ENCODE measurements around the gene LMF1. TPM values are rescaled to one million over a fixed set of nuclear protein-coding genes. Genes with fewer than 3 reads are reported as not detected.
"Not testable (repeated sequence)": the region's sequence is repeated elsewhere in the genome, so short reads cannot be mapped to it uniquely, and the experiment has no call there.

Gene LMF1
- total RNA-seq, 1 donor from 2014 or later = 3.6 TPM

DNA sequence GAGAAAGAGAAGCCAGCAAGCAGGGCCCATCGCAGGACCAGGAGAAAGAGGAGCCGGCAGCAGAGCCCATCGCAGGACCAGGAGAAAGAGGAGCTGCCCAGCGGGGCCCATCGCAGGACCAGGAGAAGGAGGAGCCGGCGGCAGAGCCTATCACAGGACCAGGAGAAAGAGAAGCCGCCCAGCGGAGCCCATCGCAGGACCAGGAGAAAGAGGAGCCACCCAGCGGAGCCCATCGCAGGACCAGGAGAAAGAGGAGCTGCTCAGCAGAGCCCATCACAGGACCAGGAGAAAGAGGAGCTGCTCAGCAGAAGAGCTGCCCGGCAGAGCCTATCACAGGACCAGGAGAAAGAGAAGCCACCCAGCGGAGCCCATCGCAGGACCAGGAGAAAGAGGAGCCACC is 88.1 kb downstream of the LMF1 start:
- not testable (repeated sequence) for DNase-seq (ENCODE audit: low read depth in 2 of 2)

DNA sequence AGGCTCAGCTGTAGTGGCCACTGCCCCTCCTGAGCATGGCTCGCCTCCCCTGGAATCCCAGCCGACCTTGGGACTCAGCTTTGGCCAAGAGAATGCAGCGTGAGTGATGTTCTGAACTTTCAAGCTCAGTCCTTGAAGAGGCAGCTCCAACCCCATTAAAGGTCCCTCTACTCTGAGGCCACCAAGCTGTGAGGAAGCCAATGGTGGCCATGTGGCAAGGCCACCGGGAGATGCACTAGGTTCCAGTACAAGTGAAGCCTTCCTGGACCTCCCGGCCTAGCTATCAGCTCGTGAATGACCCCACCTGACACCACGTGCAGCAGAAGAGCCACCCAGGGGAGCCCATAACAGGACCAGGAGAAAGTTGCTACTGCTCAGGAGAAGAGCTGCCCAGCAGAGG is 88.5 kb downstream of the LMF1 start:
- no peak for DNase-seq (ENCODE audit: low read depth in 2 of 2)

DNA sequence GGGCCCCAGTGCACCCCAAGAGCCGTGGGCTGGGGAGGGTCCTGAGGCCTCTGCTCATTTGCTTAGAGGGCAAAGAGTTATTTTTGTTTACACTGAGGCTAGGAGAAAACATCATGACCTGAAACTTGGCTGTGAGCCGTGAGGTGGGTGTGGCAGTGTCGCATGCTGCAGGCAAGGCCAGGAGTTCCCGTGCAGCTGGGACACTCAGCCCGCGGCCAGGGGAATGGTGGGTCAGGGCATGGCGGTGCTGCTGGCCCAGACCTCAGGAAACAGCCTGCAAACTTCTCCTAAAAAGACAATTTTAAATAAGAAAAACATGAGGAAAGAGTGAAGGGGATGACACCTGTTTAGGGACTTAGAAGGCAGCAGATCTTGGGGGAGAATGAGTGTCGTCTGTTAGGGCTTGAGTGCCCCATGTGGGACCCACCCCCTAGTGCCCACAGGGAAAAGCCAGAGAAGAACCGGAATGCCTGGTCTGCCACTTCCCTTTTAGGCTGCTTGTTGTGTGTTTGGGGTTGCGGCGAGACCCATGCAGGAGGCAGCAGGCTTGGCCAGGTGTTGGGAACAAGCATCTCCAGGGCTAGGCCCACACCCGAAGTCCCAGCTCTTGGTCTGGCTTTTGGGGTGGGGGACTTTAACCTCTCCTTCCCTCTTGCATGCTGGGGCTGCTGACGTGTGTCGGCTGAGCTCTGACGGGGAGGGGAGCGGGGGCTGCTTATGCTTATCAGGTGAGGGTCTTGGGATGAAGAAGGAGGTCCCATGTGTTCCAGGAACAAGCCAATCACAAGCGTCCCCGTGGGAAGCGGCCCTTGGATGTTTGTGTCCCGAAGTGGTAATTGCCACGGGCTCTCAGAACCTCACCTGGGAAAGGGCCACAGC is 89.3 kb downstream of the LMF1 start:
- DNase-seq (ENCODE audit: low read depth in 2 of 2) = no peak

DNA sequence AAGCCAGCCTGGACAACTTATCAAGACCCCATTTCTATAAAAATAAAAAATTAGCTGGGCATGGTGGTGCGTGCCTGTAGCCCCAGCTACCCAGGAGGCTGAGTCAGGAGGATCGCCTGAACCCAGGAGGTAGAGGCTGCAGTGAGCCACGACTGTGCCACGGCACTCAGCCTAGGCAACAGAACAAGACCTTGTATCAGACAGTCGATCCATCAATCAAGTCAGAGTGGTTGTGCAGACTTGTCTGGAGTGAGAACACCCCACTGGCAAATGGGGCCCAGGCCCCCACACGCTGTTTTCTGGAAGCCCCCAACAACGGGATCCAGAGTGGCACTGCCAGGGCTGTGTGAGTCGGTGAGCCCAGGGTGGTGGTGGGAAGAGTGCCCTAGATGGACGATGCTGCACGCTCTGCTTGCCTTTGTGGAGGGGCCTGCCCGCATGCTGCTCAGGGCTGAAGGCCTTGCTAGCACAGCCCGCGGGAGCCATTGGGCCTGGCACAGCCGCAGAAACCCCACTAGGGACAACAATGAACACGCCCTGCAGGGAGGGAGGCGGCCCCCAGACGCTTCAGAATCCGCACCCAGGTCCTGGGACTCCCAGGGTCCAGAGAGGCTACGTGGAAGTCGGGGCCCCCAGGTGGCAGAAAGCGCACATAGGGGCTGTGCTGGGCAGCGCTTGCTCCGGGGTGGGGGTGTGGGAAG is 90.2 kb downstream of the LMF1 start:
- no peak for DNase-seq (ENCODE audit: low read depth in 2 of 2)

DNA sequence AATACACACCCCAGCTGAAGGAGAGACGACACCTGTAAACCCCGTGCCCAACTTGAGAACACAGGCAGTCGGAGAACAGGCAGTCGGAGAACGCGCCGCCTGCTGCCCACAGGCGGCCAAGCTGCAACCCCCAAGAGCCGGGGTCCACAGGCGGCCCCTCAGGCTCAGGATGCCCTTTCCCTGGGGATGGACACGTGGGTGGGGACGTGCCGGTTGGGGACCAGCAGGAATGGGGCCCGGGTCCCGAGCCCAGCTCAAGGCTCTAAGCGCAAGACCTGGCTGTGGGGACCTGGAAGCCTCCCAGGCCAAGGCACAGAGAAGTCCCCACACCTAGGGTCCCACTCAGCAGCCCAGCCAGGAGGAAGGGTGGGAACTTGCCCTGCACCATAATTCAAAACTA is 90.8 kb downstream of the LMF1 start:
- no peak for DNase-seq (ENCODE audit: low read depth in 2 of 2)

DNA sequence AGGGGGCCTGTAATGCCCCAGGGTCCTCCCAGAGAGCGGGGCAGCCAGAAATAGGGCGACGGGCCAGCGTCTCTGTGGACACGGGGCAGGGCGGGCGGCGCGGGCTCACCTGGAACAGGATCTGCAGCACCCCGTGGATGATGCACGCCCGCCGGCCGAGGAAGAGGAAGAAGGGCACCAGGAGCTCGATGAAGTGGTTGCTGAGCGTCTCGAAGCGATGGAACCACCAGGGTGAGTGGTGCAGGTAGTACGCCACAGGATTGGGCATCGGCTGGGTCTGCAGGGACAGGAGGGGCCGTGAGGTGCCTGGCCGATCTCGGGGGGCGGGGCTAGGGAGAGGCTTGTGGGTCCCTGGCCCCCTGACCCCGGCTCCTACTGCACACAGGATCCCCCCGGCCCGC is 91.3 kb downstream of the LMF1 start:
- no peak for DNase-seq (ENCODE audit: low read depth in 2 of 2)

DNA sequence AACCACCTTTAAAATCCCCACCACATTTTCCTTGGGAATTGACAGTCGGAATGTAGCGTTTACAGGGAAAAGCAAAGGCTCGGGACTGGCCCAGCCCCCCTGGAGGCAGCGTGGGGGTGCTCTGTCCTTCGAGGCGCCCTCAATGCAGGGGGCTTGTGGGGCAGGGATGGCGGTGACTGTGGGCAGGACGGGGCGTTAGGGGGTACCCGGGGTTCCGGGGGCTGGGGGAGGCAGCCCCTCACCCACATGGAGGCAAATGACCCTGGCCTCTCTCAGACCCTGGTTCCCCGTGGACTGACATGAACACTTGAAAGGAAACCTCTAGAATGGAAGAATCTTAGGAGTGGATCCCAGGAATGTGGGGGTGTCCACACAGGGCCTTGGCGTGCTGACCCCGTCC is 91.9 kb downstream of the LMF1 start:
- no peak for DNase-seq (ENCODE audit: low read depth in 2 of 2)

DNA sequence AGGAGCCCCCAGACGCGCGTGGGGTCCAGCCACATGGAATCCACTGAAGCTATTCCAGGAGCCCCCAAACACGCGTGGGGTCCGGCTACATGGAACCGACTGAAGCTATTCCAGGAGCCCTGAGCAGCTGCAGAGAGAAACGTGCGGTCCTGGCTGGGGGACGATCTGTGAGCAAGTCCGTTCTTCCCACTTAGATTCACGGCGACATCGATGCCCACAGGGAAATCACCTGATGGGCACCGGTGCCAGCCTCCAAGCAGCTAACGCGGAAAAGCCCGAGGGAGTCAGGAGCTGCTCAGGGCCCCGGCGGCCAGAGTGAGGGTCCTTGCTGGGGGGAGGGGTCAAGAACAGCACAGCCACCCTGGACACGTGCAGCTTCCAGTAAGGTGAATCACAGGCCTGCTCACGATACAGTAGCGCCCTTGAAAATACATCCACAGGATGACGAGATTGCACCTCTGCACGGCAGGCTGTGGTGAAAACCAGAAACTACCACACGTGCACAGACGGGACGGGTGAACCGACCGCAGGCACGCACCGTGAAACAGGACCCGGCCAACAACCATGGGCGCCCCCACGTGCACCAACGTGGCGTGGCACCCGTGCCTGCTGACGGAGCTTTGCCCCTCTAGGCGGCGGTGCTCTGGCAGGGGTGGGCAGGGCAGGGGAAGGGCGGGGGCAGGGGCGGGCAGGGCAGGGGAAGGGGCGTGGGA is 92.6 kb downstream of the LMF1 start:
- no peak for DNase-seq (ENCODE audit: low read depth in 2 of 2)

DNA sequence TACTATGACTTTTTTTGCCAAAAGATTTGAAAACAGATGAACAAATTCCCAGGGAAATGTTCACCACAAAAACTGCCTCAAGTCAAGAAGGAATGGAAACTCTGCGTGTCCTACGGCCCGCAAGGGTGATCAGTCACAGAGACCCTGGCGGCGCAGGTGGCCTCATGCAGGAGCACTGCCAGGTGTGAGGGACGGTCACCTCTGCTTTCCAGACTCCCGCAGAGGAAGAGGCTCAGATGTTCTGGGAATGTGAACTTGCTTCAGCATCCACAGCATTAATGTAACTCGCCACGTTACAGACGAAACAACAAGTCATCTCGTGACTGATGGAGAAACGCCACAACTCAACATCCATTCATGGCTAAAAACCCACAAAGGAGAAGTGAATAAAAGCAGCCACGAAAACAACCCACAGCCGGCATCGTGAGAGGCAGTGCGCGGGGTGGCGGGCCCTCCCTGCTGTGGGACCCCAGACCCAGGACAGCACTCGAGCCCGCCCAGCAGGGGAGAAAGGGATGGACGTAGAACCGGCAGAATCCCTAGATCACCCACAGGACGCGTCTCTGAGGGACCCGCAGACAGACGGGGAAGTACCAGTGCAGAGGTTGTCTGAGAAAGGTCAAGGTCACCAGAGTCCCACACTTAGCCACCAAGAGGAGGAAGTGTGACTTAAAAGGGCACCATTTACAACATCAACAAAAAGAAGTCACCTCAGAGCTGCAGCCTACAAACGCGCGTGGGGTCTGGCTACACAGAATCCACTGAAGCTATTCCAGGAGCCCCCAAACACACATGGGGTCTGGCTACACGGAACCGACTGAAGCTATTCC is 93.3 kb downstream of the LMF1 start:
- no peak for DNase-seq (ENCODE audit: low read depth in 2 of 2)

DNA sequence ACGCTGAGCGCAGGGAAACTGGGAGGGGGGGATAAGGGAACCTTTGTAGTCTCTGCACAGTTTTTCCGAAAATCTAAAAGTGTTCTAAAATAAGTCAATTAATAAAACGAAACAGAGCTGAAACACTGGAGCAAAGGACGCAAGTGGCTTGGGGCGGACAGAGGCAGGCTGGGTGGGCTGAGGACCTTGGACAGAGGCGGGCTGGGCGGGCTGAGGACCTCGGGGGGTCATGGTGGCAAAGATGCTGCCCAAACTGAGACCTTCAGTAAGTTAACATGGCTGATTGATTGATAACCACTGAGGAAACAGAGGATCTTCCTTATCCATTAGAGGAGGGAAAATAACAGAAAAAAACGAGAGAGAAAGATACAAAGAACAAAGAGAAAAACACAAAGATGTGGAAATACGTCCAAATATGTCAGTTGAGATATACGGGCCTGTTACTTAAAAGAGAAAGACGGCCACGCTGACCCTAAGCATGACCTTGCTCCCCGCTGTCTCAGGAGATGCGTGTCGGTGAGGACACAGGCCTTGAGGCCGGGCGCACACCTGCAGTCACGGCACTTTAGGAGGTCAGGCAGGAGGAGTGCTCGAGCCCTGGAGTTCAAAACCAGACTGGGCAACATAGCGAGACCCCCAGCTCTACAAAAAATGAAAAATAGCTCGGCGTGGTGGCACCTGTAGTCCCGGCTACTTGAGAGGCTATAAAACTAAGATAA is 94.1 kb downstream of the LMF1 start:
- DNase-seq (ENCODE audit: low read depth in 2 of 2) = no peak

DNA sequence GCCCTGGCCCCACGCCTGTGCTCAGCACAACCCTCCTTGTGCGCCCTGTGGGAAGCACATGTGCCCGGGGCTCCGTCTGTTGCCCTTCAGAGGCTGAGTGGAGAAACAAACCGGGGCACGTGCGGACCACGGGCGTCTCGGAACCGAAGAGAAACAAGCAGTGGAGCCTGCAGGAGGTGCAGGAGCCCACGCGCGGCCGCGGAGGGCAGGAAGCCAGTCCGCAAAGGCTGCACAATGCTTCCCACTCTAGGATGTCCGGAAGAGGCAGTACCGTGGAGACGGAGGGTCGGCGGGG is 94.8 kb downstream of the LMF1 start:
- no peak for DNase-seq (ENCODE audit: low read depth in 2 of 2)

DNA sequence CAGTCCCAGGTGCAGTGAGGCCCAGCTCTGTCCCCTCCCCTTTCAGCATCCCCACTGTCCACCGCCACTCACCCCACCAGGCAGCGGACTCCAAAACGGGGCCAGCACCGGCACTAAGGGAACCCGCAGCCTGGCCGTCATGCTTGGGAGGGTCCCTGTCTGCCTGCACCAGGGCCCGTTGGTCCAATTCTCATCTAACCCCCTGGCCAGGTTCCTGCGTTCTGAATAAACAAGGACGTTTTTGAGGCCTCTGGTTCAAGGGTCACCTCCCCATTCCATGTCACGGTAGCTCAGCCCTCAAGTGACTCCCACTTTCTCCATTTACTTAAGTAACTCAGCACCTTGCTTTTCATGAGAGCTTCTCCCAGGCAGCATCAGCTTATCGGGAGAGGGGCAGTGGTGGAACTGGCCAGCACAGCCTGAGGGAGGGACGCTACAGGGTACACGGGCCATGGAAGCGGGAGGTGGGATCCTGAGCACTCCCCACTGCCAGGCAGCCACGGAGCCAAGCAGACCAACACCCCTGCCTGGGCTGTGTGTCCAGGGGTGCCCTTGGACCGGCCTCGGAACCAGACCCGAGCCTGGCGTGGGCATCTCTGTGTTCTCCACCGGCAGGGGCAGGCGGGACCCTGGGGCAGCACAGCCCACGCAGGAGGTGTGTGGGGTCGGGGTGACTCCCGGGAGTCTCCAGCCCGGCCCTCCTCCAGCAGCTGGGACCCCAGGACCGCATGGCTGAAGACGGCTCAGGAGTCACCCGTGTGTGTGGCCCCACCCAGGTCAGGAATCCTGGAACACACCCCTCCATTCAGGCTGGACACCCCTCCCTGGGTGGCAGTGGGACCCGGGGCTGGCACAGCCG is 95.4 kb downstream of the LMF1 start:
- no peak for DNase-seq (ENCODE audit: low read depth in 2 of 2)

DNA sequence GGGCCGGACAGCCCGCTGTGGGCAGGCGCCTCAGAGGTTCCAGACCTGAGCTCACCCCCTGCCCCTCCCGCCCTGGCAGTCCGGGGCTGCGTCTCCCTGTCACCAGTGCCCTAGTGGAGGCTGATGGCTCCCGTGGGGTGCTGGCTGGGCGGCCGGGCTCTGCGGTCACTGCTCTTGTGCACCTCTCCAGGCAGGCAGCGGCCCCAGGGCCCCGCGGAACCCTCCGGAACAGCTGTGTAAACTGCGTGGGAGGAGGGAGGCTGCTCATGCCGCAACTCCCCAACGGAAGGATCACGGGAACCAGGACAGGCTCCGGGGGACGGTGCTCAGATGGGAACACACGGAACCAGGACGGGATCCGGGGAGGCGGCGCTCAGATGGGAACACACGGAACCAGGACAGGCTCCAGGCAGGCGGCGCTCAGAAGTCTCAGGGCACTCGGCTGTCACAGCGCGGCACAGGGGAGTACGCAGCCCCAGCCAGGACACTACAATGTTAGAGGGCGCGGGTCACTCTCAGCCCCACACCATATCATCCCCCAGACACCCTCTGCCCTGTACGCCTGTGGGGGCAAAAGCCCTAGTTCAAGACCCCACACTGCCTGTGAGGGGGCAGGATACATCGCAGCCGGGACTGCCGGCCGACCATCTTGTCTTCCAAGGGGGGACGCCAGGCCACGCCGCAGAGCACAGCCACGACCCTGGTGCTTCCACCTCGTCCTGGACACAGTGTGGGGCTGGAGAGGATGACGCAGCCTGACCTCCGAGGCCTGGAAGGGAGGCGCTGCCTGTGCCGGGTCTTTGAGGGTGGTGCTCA is 96.2 kb downstream of the LMF1 start:
- no peak for DNase-seq (ENCODE audit: low read depth in 2 of 2)

DNA sequence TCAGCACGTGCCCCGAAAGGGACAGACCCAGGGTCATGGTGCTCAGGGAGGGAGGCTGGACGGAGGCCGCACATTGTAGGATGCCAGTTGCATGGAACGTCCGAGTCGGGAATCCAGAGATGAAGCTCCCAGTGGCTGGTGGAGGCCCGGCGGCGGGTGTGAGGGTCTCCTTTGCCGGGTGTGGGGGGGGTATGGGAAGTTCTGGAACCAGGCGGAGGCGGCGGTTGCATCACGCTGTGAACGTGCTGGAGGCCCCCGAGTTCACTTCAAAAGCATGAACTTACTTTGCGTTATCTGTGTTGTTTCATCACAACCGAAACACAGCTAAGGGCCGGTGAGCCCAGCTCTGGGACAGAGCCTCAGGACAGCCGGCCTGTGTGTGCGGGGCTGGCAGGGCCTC is 96.9 kb downstream of the LMF1 start:
- no peak for DNase-seq (ENCODE audit: low read depth in 2 of 2)

DNA sequence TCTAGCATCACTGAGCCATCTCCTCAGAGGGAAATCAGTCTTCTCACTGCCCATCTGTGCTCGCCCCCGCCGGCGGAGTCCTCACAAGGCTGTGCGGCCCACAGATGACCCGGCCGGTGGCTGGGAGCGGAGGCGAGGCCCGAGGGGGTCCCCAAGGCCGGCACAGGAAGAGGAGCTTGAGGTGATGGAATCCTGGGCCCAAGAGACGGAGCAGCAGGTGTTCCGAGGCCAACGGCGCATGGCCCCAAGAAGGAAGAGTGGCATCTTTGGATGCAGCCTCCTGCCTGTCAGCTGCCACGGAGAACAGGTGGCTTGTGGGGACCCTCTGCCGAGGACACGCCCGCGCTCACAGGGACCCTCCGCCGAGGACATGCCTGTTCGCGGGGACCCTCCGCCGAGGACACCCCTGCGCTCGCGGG is 97.5 kb downstream of the LMF1 start:
- DNase-seq (ENCODE audit: low read depth in 2 of 2) = no peak

DNA sequence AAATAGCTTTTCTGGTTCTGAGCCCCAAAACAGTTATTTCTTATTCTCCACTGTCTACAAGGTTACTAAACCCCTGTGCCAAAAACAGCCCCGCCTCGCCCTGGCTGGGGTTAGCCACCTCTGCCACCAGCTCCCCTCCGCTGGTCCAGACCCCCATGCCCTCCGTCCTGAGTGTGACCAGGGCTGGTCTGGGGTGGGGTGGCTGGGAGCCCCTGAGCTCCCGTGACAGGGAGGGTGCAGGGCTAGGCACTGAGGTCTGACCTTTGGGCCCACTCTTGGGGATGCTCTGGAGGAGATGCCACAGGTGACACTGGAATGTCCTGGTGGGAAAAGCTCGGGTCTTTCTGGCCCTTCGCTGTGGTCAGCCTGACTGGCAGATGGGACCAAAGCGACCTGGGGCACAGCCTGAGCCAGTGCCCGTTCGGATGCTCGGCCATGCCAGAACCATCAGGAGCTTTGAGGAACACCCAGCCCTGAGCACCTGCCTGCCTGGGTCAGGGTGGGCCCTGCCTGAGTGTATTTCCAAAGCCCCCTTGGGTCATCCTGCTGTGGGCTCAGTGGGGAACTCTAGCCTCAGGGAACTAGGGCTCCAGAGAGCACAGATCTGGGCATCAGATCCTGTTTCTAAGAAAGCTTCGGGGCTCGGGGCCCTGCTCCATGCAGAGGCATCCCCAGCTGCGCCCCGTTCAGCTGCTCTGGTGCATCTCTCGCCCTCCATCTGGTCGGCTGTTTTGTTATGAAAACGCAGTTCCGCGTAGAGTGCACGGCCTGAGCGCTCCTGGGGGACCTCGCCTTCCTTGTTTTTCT is 98.1 kb downstream of the LMF1 start:
- no peak for DNase-seq (ENCODE audit: low read depth in 2 of 2)

DNA sequence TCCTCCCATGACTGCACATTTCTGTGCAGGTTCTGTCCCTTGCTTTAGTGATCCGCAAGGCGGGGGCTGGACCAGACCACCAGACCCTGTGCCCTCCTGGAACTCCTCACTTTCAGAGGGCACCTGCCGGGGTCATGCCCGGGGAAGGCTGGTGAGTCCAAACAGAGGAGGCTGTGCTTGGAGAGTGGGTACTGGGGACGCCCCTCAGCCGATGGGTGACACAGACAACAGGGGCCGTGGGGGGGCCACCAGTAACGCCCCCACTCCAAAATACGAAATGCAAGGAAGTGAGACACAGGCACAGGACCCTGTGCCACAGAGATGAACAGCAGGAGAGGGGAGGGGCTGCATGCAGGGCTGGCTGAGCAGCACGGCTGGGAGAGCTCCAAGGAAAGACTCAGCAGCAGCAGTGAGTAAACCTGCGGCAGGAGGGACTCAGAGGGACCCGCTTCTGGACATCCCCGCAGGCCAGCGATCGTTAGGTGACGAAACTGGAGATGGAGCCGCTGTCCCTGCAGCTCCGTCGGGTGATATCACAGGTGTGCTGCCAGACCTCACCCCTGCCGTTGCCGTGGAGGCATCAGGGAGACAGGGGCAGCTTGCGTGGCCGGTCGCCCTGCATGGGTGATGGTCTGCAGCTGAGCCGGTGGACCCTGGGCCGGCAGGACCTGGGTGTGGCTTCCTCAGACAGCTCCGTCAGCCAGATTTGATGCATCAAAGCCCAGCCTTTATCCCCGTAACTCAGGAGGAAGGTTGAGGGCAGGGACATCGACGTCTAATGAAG is 99.0 kb downstream of the LMF1 start:
- DNase-seq (ENCODE audit: low read depth in 2 of 2) = no peak
